GM12892 (cell line): ENCODE data around the gene CACNA1G.

ENCODE experiments used
- POLR2A ChIP-seq: IDR thresholded peaks from 2 replicates; pipeline ENCODE4 v1.6.1; 2011; ENCODE audit warnings: low read depth, low read length, control low read depth
- POLR2AphosphoS5 ChIP-seq: IDR thresholded peaks from 2 replicates; pipeline ENCODE4 v1.6.1; 2011; ENCODE audit warnings: low read depth, low read length, control low read depth

GRCh38 chr17:50642722-50643656 is 82.5 kb downstream of the CACNA1G start:
- TF ChIP-seq POLR2AphosphoS5 (no peak), POLR2A (no peak)
